Measurements from ENCODE around the gene ZNF784.

The ZNF784 gene

GRCh38 chr19:55621673-55622231 lies 2.6 kb downstream of the ZNF784 start:
- in situ Hi-C loops (cut with MboI; ENCODE audit: low sequenced_read_pairs): no loop called here

GRCh38 chr19:55621205-55621672 lies 3.1 kb downstream of the ZNF784 start:
- in situ Hi-C loops (cut with MboI; ENCODE audit: low sequenced_read_pairs): no loop called here

- in situ Hi-C loops (cut with MboI; ENCODE audit: low sequenced_read_pairs): no loop called here
Measured at GRCh38 chr19:55620410-55621204, 3.8 kb downstream of the ZNF784 start.

- in situ Hi-C loops (cut with MboI; ENCODE audit: low sequenced_read_pairs): no loop called here
Measured at GRCh38 chr19:55619286-55619685, 5.1 kb downstream of the ZNF784 start.

- in situ Hi-C loops (cut with MboI; ENCODE audit: low sequenced_read_pairs): no loop called here
Measured at GRCh38 chr19:55618426-55618825, 5.9 kb downstream of the ZNF784 start.

- in situ Hi-C loops (cut with MboI; ENCODE audit: low sequenced_read_pairs): no loop called here
Measured at GRCh38 chr19:55617426-55617825, 6.9 kb downstream of the ZNF784 start.

GRCh38 chr19:55616395-55616875 lies 7.9 kb downstream of the ZNF784 start:
- in situ Hi-C loops (cut with MboI; ENCODE audit: low sequenced_read_pairs): no loop called here

GRCh38 chr19:55615543-55616394 lies 8.6 kb downstream of the ZNF784 start:
- in situ Hi-C loops (cut with MboI; ENCODE audit: low sequenced_read_pairs): no loop called here

GRCh38 chr19:55614711-55615542 lies 9.4 kb downstream of the ZNF784 start:
- in situ Hi-C loops (cut with MboI; ENCODE audit: low sequenced_read_pairs): no loop called here

GRCh38 chr19:55613930-55614710 lies 10.2 kb downstream of the ZNF784 start:
- in situ Hi-C loops (cut with MboI; ENCODE audit: low sequenced_read_pairs): no loop called here

GRCh38 chr19:55613396-55613795 lies 11.0 kb downstream of the ZNF784 start:
- in situ Hi-C loops (cut with MboI; ENCODE audit: low sequenced_read_pairs): no loop called here

GRCh38 chr19:55611983-55612645 lies 12.3 kb downstream of the ZNF784 start:
- in situ Hi-C loops (cut with MboI; ENCODE audit: low sequenced_read_pairs): no loop called here

GRCh38 chr19:55611300-55611982 lies 12.9 kb downstream of the ZNF784 start:
- in situ Hi-C loops (cut with MboI; ENCODE audit: low sequenced_read_pairs): no loop called here

GRCh38 chr19:55609326-55609725 lies 15.0 kb downstream of the ZNF784 start:
- in situ Hi-C loops (cut with MboI; ENCODE audit: low sequenced_read_pairs): no loop called here

- in situ Hi-C loops (cut with MboI; ENCODE audit: low sequenced_read_pairs): no loop called here
Measured at GRCh38 chr19:55606817-55607216, 17.5 kb downstream of the ZNF784 start.

- in situ Hi-C loops (cut with MboI; ENCODE audit: low sequenced_read_pairs): no loop called here
Measured at GRCh38 chr19:55606471-55606787, 17.9 kb downstream of the ZNF784 start.

GRCh38 chr19:55605637-55606470 lies 18.5 kb downstream of the ZNF784 start, which contains the start of gene ZNF865:
Gene ZNF865, plus strand, starts transcription at chr19:55605647. Its CDS starts 7,972 bp downstream, at chr19:55613619.
- in situ Hi-C loops (cut with MboI; ENCODE audit: low sequenced_read_pairs): no loop called here

- in situ Hi-C loops (cut with MboI; ENCODE audit: low sequenced_read_pairs): no loop called here
Measured at GRCh38 chr19:55605207-55605636, 19.1 kb downstream of the ZNF784 start.

All from hTERT RPE-1 (cell line).